ENCODE measurements around the gene EFEMP1.

EFEMP1 gene

GRCh38 chr2:55862246-55862645 is 61.3 kb downstream of the EFEMP1 start:
- Mint-ChIP-seq H3K9me3 (no peaks in the 10 kb centered on the region), H3K27me3 (no peaks in the 10 kb centered on the region), H3K4me3 (no peak overlapping the region), H3K36me3 (ENCODE audit: insufficient read depth) (no peaks in the 10 kb centered on the region), H3K27ac (no peak overlapping the region), H3K4me1 (ENCODE audit: low read depth in 2 of 2) (no peaks in the 10 kb centered on the region)
- ATAC-seq (replicated peaks) (no peak), DNase-seq (no peak)

- Mint-ChIP-seq H3K4me3 (no peak overlapping the region), H3K4me1 (ENCODE audit: low read depth in 2 of 2) (no peaks in the 10 kb centered on the region), H3K36me3 (ENCODE audit: insufficient read depth) (no peaks in the 10 kb centered on the region), H3K27me3 (no peaks in the 10 kb centered on the region), H3K9me3 (no peaks in the 10 kb centered on the region), H3K27ac (no peak overlapping the region)
- ATAC-seq (replicated peaks), result no peak
- no peak for DNase-seq
Observed at GRCh38 chr2:55861733-55862132, 61.8 kb downstream of the EFEMP1 start.

GRCh38 chr2:55860832-55861231 is 62.8 kb downstream of the EFEMP1 start:
- no peak overlapping the region for H3K27ac Mint-ChIP-seq
- H3K27me3 Mint-ChIP-seq, result no peaks in the 10 kb centered on the region
- no peaks in the 10 kb centered on the region for H3K36me3 Mint-ChIP-seq (ENCODE audit: insufficient read depth)
- no peaks in the 10 kb centered on the region for H3K4me1 Mint-ChIP-seq (ENCODE audit: low read depth in 2 of 2)
- no peak for DNase-seq
- H3K4me3 Mint-ChIP-seq, result no peak overlapping the region
- H3K9me3 Mint-ChIP-seq, result no peaks in the 10 kb centered on the region
- no peak for ATAC-seq (replicated peaks)

GRCh38 chr2:55859875-55860274 is 63.7 kb downstream of the EFEMP1 start:
- ATAC-seq (replicated peaks), result no peak
- Mint-ChIP-seq H3K4me3 (no peak overlapping the region), H3K36me3 (ENCODE audit: insufficient read depth) (no peaks in the 10 kb centered on the region), H3K27me3 (no peaks in the 10 kb centered on the region), H3K27ac (no peak overlapping the region), H3K9me3 (no peaks in the 10 kb centered on the region), H3K4me1 (ENCODE audit: low read depth in 2 of 2) (no peaks in the 10 kb centered on the region)
- DNase-seq, result no peak

- H3K9me3 Mint-ChIP-seq, result no peaks in the 10 kb centered on the region
- no peaks in the 10 kb centered on the region for H3K36me3 Mint-ChIP-seq (ENCODE audit: insufficient read depth)
- ATAC-seq (replicated peaks) (no peak), DNase-seq (no peak)
- no peaks in the 10 kb centered on the region for H3K4me1 Mint-ChIP-seq (ENCODE audit: low read depth in 2 of 2)
- no peak overlapping the region for H3K4me3 Mint-ChIP-seq
- H3K27ac Mint-ChIP-seq, result no peak overlapping the region
- no peaks in the 10 kb centered on the region for H3K27me3 Mint-ChIP-seq
Observed at GRCh38 chr2:55857766-55858165, 65.8 kb downstream of the EFEMP1 start.

GRCh38 chr2:55856936-55857335 is 66.6 kb downstream of the EFEMP1 start:
- DNase-seq (no peak), ATAC-seq (replicated peaks) (no peak)
- Mint-ChIP-seq H3K27me3 (no peaks in the 10 kb centered on the region), H3K27ac (no peak overlapping the region), H3K9me3 (no peaks in the 10 kb centered on the region), H3K4me3 (no peak overlapping the region), H3K36me3 (ENCODE audit: insufficient read depth) (no peaks in the 10 kb centered on the region), H3K4me1 (ENCODE audit: low read depth in 2 of 2) (no peaks in the 10 kb centered on the region)

GRCh38 chr2:55848096-55848495 is 75.5 kb downstream of the EFEMP1 start:
- no peak for DNase-seq
- Mint-ChIP-seq H3K27me3 (no peaks in the 10 kb centered on the region), H3K4me1 (ENCODE audit: low read depth in 2 of 2) (no peaks in the 10 kb centered on the region), H3K36me3 (ENCODE audit: insufficient read depth) (no peaks in the 10 kb centered on the region), H3K4me3 (no peak overlapping the region), H3K27ac (no peak overlapping the region), H3K9me3 (no peaks in the 10 kb centered on the region)
- no peak for ATAC-seq (replicated peaks)

GRCh38 chr2:55846426-55846825 is 77.2 kb downstream of the EFEMP1 start:
- Mint-ChIP-seq H3K4me1 (ENCODE audit: low read depth in 2 of 2) (no peaks in the 10 kb centered on the region), H3K36me3 (ENCODE audit: insufficient read depth) (no peaks in the 10 kb centered on the region), H3K9me3 (no peaks in the 10 kb centered on the region), H3K27me3 (no peaks in the 10 kb centered on the region), H3K4me3 (no peak overlapping the region), H3K27ac (no peak overlapping the region)
- DNase-seq (no peak), ATAC-seq (replicated peaks) (no peak)

GRCh38 chr2:55844986-55845385 is 78.6 kb downstream of the EFEMP1 start:
- Mint-ChIP-seq H3K36me3 (ENCODE audit: insufficient read depth) (no peaks in the 10 kb centered on the region), H3K9me3 (no peaks in the 10 kb centered on the region), H3K27ac (no peak overlapping the region), H3K4me1 (ENCODE audit: low read depth in 2 of 2) (no peaks in the 10 kb centered on the region), H3K27me3 (no peaks in the 10 kb centered on the region), H3K4me3 (no peak overlapping the region)
- no peak for DNase-seq
- ATAC-seq (replicated peaks), result no peak

- H3K4me3 Mint-ChIP-seq, result no peak overlapping the region
- ATAC-seq (replicated peaks), result no peak
- H3K4me1 Mint-ChIP-seq (ENCODE audit: low read depth in 2 of 2), result no peaks in the 10 kb centered on the region
- H3K36me3 Mint-ChIP-seq (ENCODE audit: insufficient read depth), result no peaks in the 10 kb centered on the region
- no peak overlapping the region for H3K27ac Mint-ChIP-seq
- H3K9me3 Mint-ChIP-seq, result no peaks in the 10 kb centered on the region
- H3K27me3 Mint-ChIP-seq, result no peaks in the 10 kb centered on the region
- no peak for DNase-seq
Observed at GRCh38 chr2:55843994-55844345, 79.6 kb downstream of the EFEMP1 start.

GRCh38 chr2:55843096-55843993 is 80.2 kb downstream of the EFEMP1 start:
- no peak overlapping the region for H3K27ac Mint-ChIP-seq
- no peaks in the 10 kb centered on the region for H3K27me3 Mint-ChIP-seq
- no peaks in the 10 kb centered on the region for H3K4me1 Mint-ChIP-seq (ENCODE audit: low read depth in 2 of 2)
- no peaks in the 10 kb centered on the region for H3K36me3 Mint-ChIP-seq (ENCODE audit: insufficient read depth)
- H3K4me3 Mint-ChIP-seq, result no peak overlapping the region
- H3K9me3 Mint-ChIP-seq, result peaks cover 0 to 2% of the 10 kb centered on the region in 2 donors
- DNase-seq (no peak), ATAC-seq (replicated peaks) (no peak)

GRCh38 chr2:55842046-55842445 is 81.5 kb downstream of the EFEMP1 start:
- Mint-ChIP-seq H3K9me3 (peaks cover 0 to 2% of the 10 kb centered on the region in 2 donors), H3K4me1 (ENCODE audit: low read depth in 2 of 2) (no peaks in the 10 kb centered on the region), H3K36me3 (ENCODE audit: insufficient read depth) (no peaks in the 10 kb centered on the region), H3K4me3 (no peak overlapping the region), H3K27ac (no peak overlapping the region), H3K27me3 (no peaks in the 10 kb centered on the region)
- no peak for ATAC-seq (replicated peaks)
- no peak for DNase-seq

- Mint-ChIP-seq H3K4me3 (no peak overlapping the region), H3K36me3 (ENCODE audit: insufficient read depth) (no peaks in the 10 kb centered on the region), H3K27me3 (no peaks in the 10 kb centered on the region), H3K9me3 (peaks cover 0 to 2% of the 10 kb centered on the region in 2 donors), H3K4me1 (ENCODE audit: low read depth in 2 of 2) (no peaks in the 10 kb centered on the region), H3K27ac (no peak overlapping the region)
- DNase-seq (no peak), ATAC-seq (replicated peaks) (no peak)
Observed at GRCh38 chr2:55840460-55840859, 83.1 kb downstream of the EFEMP1 start.

GRCh38 chr2:55839182-55839819 is 84.3 kb downstream of the EFEMP1 start:
- H3K36me3 Mint-ChIP-seq (ENCODE audit: insufficient read depth), result no peaks in the 10 kb centered on the region

More at GRCh38 chr2:55839182-55839819, 84.3 kb downstream of the EFEMP1 start:
- ATAC-seq (replicated peaks), result no peak
- Mint-ChIP-seq H3K9me3 (peaks cover 3 to 10% of the 10 kb centered on the region in 2 donors), H3K4me1 (ENCODE audit: low read depth in 2 of 2) (no peaks in the 10 kb centered on the region), H3K27me3 (no peaks in the 10 kb centered on the region), H3K4me3 (no peak overlapping the region), H3K27ac (no peak overlapping the region)
- no peak for DNase-seq

All from effector memory CD8-positive, alpha-beta T cell (primary cell).